ENCODE results near the gene RAB7A.

DNA sequence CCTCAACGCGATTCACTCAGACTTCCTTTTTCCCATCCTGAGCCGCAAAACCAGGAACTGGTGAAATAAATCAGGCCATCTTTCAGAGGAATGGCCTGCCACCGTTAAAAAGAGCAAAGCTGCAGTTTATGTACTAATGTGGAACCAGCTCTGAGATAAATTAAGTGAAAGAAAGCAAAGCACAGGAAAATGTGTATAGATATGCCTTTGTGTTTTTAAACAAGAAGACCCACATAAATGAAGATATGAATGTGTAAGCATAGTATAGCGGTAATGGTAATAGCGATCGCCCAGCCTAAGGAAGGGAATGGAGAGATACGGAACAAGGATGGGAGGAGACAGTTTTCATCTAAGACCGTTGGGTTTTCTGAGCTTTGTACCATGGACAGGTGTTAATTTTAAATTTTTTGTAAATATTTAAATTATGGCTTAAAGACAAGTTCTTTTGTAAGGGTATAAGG lies 44.6 kb upstream of the RAB7A start:
- TF ChIP-seq, protein P1, sequence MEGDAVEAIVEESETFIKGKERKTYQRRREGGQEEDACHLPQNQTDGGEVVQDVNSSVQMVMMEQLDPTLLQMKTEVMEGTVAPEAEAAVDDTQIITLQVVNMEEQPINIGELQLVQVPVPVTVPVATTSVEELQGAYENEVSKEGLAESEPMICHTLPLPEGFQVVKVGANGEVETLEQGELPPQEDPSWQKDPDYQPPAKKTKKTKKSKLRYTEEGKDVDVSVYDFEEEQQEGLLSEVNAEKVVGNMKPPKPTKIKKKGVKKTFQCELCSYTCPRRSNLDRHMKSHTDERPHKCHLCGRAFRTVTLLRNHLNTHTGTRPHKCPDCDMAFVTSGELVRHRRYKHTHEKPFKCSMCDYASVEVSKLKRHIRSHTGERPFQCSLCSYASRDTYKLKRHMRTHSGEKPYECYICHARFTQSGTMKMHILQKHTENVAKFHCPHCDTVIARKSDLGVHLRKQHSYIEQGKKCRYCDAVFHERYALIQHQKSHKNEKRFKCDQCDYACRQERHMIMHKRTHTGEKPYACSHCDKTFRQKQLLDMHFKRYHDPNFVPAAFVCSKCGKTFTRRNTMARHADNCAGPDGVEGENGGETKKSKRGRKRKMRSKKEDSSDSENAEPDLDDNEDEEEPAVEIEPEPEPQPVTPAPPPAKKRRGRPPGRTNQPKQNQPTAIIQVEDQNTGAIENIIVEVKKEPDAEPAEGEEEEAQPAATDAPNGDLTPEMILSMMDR (conservative IDR thresholded peaks at IDR 0.05; ENCODE audit: low read depth in 2 of 2) = no peak
- no peak for TF ChIP-seq EZH2 (IDR thresholded peaks at IDR 0.05; ENCODE audit: low read depth, unreplicated experiment)
- TF ChIP-seq ZNF331 (CRISPR knock-in tag; IDR thresholded peaks at IDR 0.05; ENCODE audit: low read depth) = no peak
- no peak for TF ChIP-seq POLR2AphosphoS5 (IDR thresholded peaks at IDR 0.05; ENCODE audit: low read depth)
- TF ChIP-seq CREB1 (CRISPR knock-in tag; IDR thresholded peaks at IDR 0.05; ENCODE audit: low read depth) = no peak
- TF ChIP-seq REST (IDR thresholded peaks at IDR 0.05; ENCODE audit: unreplicated experiment) = no peak
- TF ChIP-seq EZH2phosphoT487 (IDR thresholded peaks at IDR 0.05; ENCODE audit: unreplicated experiment) = no peak
- TF ChIP-seq ZNF114 (CRISPR knock-in tag; IDR thresholded peaks at IDR 0.05) = no peak
- TF ChIP-seq ETS1 (IDR thresholded peaks at IDR 0.05) = no peak
